Rectal smooth muscle tissue (tissue), 1 donor: ENCODE data around the gene ASB2.

Experiments
- H3K27ac ChIP-seq: one replicate; pipeline ENCODE4 v1.7.0; 2013; ENCODE audit warnings: low read depth, low read length, inconsistent platforms
- H3K27me3 ChIP-seq: one replicate; pipeline ENCODE4 v1.7.0; 2013; ENCODE audit warnings: low read length; ENCODE audit not compliant: control insufficient read depth, insufficient read depth
- H3K36me3 ChIP-seq: one replicate; pipeline ENCODE4 v1.7.0; 2013; ENCODE audit warnings: low read length; ENCODE audit not compliant: control insufficient read depth, insufficient read depth
- H3K4me1 ChIP-seq: one replicate; pipeline ENCODE4 v1.7.0; 2013; ENCODE audit warnings: low read length; ENCODE audit not compliant: control insufficient read depth, insufficient read depth
- H3K4me3 ChIP-seq: one replicate; pipeline ENCODE4 v1.7.0; 2013; ENCODE audit warnings: low read length
- H3K9ac ChIP-seq: one replicate; pipeline ENCODE4 v1.7.0; 2013; ENCODE audit warnings: low read length

Gene ASB2

DNA sequence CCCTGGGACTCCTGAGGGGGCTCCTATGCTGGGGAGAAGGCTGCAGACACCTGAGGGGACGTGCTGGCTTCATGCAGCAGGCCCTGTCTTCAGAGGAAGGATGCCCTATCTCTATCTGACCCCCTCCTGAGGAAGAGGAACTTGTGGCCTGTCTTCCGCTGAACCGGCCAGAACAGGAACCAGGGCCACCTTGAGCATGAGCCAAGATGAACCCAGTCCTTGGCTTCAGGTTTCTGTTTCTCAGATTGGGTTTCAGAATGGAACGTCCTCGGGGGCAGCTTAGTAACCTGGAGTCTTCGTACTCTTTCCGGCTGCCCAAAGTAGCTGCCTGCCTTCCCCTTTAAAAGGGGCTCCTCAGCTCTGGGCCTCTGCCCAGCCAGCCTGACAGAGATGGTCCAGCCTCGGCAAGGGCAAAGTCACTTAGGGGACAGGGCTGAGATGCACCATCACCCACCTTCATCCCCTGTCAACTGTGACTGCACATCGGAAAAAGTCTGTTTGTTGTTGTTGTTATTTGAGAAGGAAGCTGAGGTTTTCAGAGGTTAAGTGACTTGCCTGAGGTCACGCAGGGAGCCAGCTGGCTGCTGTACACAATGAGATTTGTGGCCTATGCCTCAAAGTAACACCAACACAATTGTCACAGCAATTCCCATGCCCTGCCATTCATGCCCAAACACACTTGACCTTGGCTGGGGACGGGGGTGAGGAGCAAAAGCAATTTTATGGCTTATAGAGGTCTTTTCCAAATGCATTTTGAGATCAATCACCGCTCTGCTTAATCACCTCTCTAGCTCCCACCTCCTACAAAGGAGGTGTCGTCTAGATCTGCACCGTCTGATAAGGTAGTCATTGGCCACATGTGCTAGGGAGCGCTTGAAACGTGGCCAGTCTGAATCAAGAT is 13.4 kb downstream of the ASB2 start:
- Histone ChIP-seq H3K36me3 (peaks cover 4% of the 10 kb centered on the region), H3K27me3 (no peaks in the 10 kb centered on the region), H3K4me1 (peaks cover 22% of the 10 kb centered on the region), H3K27ac (peak overlapping the region; percentile 21), H3K4me3 (no peak overlapping the region), H3K9ac (no peak overlapping the region)

- peaks cover 30% of the 10 kb centered on the region for H3K4me1 ChIP-seq
Measured at GRCh38 chr14:93961620-93962019, 14.8 kb downstream of the ASB2 start.

GRCh38 chr14:93960774-93961438 is 15.5 kb downstream of the ASB2 start:
- no peak overlapping the region for H3K4me3 ChIP-seq
- no peak overlapping the region for H3K9ac ChIP-seq
- peaks cover 30% of the 10 kb centered on the region for H3K4me1 ChIP-seq
- H3K36me3 ChIP-seq: peaks cover 4% of the 10 kb centered on the region
- H3K27ac ChIP-seq: no peak overlapping the region
- H3K27me3 ChIP-seq: no peaks in the 10 kb centered on the region

More at GRCh38 chr14:93961620-93962019, 14.8 kb downstream of the ASB2 start:
- H3K9ac ChIP-seq: no peak overlapping the region
- no peak overlapping the region for H3K4me3 ChIP-seq
- no peak overlapping the region for H3K27ac ChIP-seq
- peaks cover 4% of the 10 kb centered on the region for H3K36me3 ChIP-seq
- H3K27me3 ChIP-seq: no peaks in the 10 kb centered on the region

GRCh38 chr14:93960108-93960475 is 16.3 kb downstream of the ASB2 start:
- peak overlapping the region; percentile 34 for H3K27ac ChIP-seq
- peaks cover 4% of the 10 kb centered on the region for H3K36me3 ChIP-seq
- H3K4me1 ChIP-seq: peaks cover 27% of the 10 kb centered on the region

DNA sequence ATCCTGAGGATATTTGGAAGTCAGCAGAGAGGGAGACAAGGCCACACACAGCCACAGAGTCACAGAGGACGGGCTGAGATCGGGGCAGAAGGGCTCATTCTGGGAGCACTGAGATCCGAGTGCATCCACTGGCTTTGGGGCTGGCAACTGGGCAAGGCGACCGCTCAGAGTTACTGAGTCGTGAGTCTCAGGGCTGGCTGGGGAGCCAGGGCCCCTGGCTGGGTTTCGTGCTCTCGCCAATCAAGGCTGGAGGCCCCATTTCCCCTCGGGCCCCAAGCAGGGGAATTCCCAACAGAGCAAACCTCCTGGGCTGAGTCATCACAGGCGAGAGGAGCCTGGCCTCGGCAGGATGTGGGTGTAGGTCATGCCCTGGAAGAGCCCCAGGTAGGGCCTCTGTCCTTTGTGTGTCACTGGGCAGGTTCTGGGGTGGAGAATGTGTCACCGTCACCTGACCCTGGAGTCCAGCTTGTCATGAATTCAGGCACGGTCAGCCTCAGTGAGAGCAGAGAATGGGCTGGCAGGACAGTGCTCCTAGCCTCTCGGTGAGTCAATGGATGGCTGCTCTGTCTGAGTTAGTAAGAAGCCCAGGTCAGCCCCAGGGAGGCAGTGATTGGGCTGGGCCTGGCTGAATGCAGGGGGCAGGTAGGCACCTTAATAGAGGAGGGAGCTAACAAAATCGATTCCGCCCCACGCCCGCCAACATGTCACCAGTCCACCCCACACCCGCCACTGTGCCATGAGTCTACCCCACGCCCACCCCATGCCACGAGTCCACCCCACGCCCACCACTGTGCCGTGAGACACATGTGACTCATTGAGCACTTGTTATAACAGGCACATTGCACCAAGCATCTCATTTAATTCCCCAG is 16.9 kb downstream of the ASB2 start:
- Histone ChIP-seq H3K27ac (peak overlapping the region; percentile 69), H3K36me3 (peaks cover 4% of the 10 kb centered on the region), H3K27me3 (no peaks in the 10 kb centered on the region), H3K9ac (peak overlapping the region; percentile 4), H3K4me3 (peak overlapping the region; percentile 34), H3K4me1 (peaks cover 27% of the 10 kb centered on the region)

More at GRCh38 chr14:93960108-93960475, 16.3 kb downstream of the ASB2 start:
- no peak overlapping the region for H3K4me3 ChIP-seq
- H3K27me3 ChIP-seq: no peaks in the 10 kb centered on the region
- H3K9ac ChIP-seq: no peak overlapping the region

DNA sequence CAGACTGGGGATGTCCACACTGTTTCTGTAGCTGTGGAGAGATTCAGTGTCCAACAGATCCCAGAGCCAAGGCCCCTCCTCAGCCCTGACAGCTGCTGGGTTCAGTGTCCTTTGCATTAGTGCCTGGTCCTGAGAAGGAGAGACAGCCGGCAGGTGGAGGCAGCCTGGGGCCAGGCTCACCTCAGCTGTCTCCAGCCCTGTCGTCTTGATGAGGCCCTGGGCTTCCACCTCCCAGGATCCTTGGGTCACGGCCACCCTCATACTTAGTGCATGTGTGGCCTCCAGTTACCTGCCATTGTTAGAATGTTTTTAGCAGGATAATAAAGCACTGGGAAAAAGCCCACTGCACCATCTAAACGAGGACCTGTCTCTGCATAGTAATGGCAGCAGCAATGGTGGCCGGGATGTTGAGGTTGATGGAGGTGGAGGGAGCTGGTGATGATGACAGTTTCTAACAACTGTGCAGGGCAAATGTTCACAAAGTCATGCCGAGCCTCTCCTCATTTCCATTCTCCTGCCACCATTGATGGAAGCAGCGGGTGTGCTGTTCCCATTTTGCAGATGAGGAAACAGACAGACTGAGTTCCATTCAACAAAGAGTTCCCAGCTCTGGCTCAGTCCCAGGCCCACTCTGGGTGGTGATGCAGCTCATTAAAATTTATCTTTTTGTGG is 17.7 kb downstream of the ASB2 start:
- Histone ChIP-seq H3K27ac (peak overlapping the region; percentile 69), H3K4me3 (peak overlapping the region; percentile 34), H3K36me3 (no peaks in the 10 kb centered on the region), H3K9ac (peak overlapping the region; percentile 4), H3K4me1 (peaks cover 32% of the 10 kb centered on the region), H3K27me3 (no peaks in the 10 kb centered on the region)

- H3K4me1 ChIP-seq: peaks cover 32% of the 10 kb centered on the region
- no peak overlapping the region for H3K4me3 ChIP-seq
- no peak overlapping the region for H3K9ac ChIP-seq
- no peaks in the 10 kb centered on the region for H3K27me3 ChIP-seq
- H3K36me3 ChIP-seq: no peaks in the 10 kb centered on the region
- peak overlapping the region; percentile 69 for H3K27ac ChIP-seq
Measured at GRCh38 chr14:93957751-93958566, 18.4 kb downstream of the ASB2 start.

DNA sequence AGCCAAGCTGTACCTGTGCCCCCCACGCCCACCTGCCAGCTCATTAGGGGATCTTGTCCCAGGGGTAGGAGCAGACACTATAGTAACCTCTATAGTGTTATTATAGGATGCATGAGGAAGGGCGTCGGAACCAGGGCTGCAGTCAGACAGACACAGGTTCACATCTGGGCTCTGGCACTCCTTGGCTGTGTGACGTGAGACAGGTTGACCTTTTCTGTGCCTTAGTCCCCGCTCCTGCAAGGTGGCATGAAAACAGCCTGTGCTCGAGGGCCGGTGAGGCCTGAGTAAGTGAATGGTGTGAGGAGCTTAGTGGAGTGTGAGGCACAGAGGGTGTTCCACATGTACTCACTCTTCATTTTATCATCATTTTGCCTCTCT is 19.0 kb downstream of the ASB2 start:
- peaks cover 30% of the 10 kb centered on the region for H3K4me1 ChIP-seq
- H3K4me3 ChIP-seq: no peak overlapping the region
- H3K27me3 ChIP-seq: no peaks in the 10 kb centered on the region
- no peak overlapping the region for H3K9ac ChIP-seq
- peak overlapping the region; percentile 69 for H3K27ac ChIP-seq
- H3K36me3 ChIP-seq: no peaks in the 10 kb centered on the region

- Histone ChIP-seq H3K27ac (peak overlapping the region; percentile 69), H3K36me3 (peaks cover 2% of the 10 kb centered on the region), H3K27me3 (no peaks in the 10 kb centered on the region), H3K4me3 (no peak overlapping the region), H3K4me1 (peaks cover 30% of the 10 kb centered on the region), H3K9ac (no peak overlapping the region)
Measured at GRCh38 chr14:93956514-93957332, 19.6 kb downstream of the ASB2 start.

- Histone ChIP-seq H3K4me3 (peak overlapping the region; percentile 34), H3K36me3 (peaks cover 2% of the 10 kb centered on the region), H3K27me3 (no peaks in the 10 kb centered on the region), H3K9ac (no peak overlapping the region), H3K4me1 (peaks cover 30% of the 10 kb centered on the region), H3K27ac (peak overlapping the region; percentile 69)
Measured at GRCh38 chr14:93955850-93956481, 20.4 kb downstream of the ASB2 start.
